Thoracic aorta (tissue), 2 donors: ENCODE data around the gene PTPN4. TPM values are rescaled to one million over a fixed set of nuclear protein-coding genes. Genes with fewer than 3 reads are reported as not detected.

ENCODE experiments used
- ATAC-seq: fragments of 150-250 bp; one replicate; pipeline ENCODE4 v1.8.0; 2017; ENCODE audit warnings: low read depth; ENCODE audit not compliant: insufficient number of reproducible peaks, low FRiP score
- DNase-seq: peaks from one replicate; pipeline ENCODE4 v3.0.0-alpha.2; 2020; ENCODE audit warnings: low spot score
- H3K27ac ChIP-seq, 2 donors: fragments of 200-600 bp; sonication (generic); 1 replicate in 1 of 2; 2 replicates in 1 of 2; pipeline ENCODE4 v1.5.1; 2016; ENCODE audit warnings: mild to moderate bottlenecking in 2 of 2, moderate library complexity in 2 of 2
- H3K27me3 ChIP-seq: fragments of 200-600 bp; sonication (generic); replicated peaks from 2 replicates; pipeline ENCODE4 v1.6.0; 2016; ENCODE audit warnings: mild to moderate bottlenecking; ENCODE audit not compliant: insufficient read depth
- H3K36me3 ChIP-seq: fragments of 200-600 bp; sonication (generic); one replicate; pipeline ENCODE4 v1.5.1; 2016
- H3K4me1 ChIP-seq, 2 donors: fragments of 200-600 bp; sonication (generic); 1 replicate in 1 of 2; 2 replicates in 1 of 2; pipeline versions ENCODE4 v1.5.1 to v1.6.0; 2016; ENCODE audit warnings: low read depth in 2 of 2, mild to moderate bottlenecking in 1 of 2; ENCODE audit not compliant: control insufficient read depth in 1 of 2
- H3K4me3 ChIP-seq: fragments of 200-600 bp; sonication (generic); 2 replicates; pipeline ENCODE4 v1.5.1; 2016; ENCODE audit warnings: mild to moderate bottlenecking
- H3K9me3 ChIP-seq: fragments of 200-600 bp; sonication (generic); 2 replicates; pipeline ENCODE4 v1.5.1; 2016
- CTCF ChIP-seq: fragments of 200-600 bp; sonication (generic); IDR thresholded peaks from one replicate; pipeline ENCODE4 v1.5.1; 2019; ENCODE audit warnings: antibody characterized with exemption
- total RNA-seq, 2 donors: library from RNA; depleted of rRNA; stranded (reverse); fragments of >200 nt; gene quantifications; one replicate each; pipeline versions ENCODE4 v1.1.0 to v1.2.3, GENCODE V29; 2016

PTPN4 gene
- total RNA-seq, 2 donors from 2014 or later = 18.5 to 43.3 TPM

GRCh38 chr2:120012771-120013596 lies 253.3 kb downstream of the PTPN4 start, which contains the start of gene EPB41L5:
Gene EPB41L5, plus strand, starts transcription at chr2:120013077. Its CDS starts 6,008 bp downstream, at chr2:120019085.
- TF ChIP-seq CTCF = no peak

GRCh38 chr2:120013597-120014223 lies 254.0 kb downstream of the PTPN4 start:
- no peak for ATAC-seq
- H3K4me1 ChIP-seq = peaks cover 0 to 14% of the 10 kb centered on the region in 2 donors
- no peak for DNase-seq
- no peaks in the 10 kb centered on the region for H3K27me3 ChIP-seq
- no peak for TF ChIP-seq CTCF
- no peaks in the 10 kb centered on the region for H3K36me3 ChIP-seq
- H3K9me3 ChIP-seq = no peaks in the 10 kb centered on the region
- H3K4me3 ChIP-seq = peak overlapping the region; percentile 79
- H3K27ac ChIP-seq = peak overlapping the region; percentile 71 to 87

More at GRCh38 chr2:120012771-120013596, 253.3 kb downstream of the PTPN4 start, which contains the start of gene EPB41L5:
- peak within 1 kb of the TSS; percentile 71 to 87 for H3K27ac ChIP-seq
- H3K27me3 ChIP-seq = no peaks in the 10 kb centered on the region
- ATAC-seq (peak; percentile 88), DNase-seq (peak; percentile 72)
- H3K4me3 ChIP-seq = peak within 1 kb of the TSS; percentile 79
- no peaks in the 10 kb centered on the region for H3K36me3 ChIP-seq
- H3K9me3 ChIP-seq = no peaks in the 10 kb centered on the region
- peaks cover 0 to 14% of the 10 kb centered on the region in 2 donors for H3K4me1 ChIP-seq

GRCh38 chr2:120014226-120014980 lies 254.7 kb downstream of the PTPN4 start:
- Histone ChIP-seq H3K36me3 (no peaks in the 10 kb centered on the region), H3K4me1 (peaks cover 0 to 14% of the 10 kb centered on the region in 2 donors), H3K27me3 (no peaks in the 10 kb centered on the region), H3K4me3 (peak overlapping the region; percentile 79), H3K27ac (no peak overlapping the region), H3K9me3 (no peaks in the 10 kb centered on the region)
- TF ChIP-seq CTCF = no peak
- DNase-seq = no peak
- ATAC-seq = no peak

- H3K36me3 ChIP-seq = no peaks in the 10 kb centered on the region
- H3K27ac ChIP-seq = no peak overlapping the region
- no peak for ATAC-seq
- DNase-seq = no peak
- no peaks in the 10 kb centered on the region for H3K27me3 ChIP-seq
- TF ChIP-seq CTCF = no peak
- H3K4me1 ChIP-seq = peaks cover 0 to 14% of the 10 kb centered on the region in 2 donors
- H3K9me3 ChIP-seq = no peaks in the 10 kb centered on the region
- no peak overlapping the region for H3K4me3 ChIP-seq
These were observed 257.1 kb downstream of the PTPN4 start for GRCh38 chr2:120016800-120017199.
